PC-3 (cell line): ENCODE results near the gene TNNC2. TPM values are rescaled to one million over a fixed set of nuclear protein-coding genes. Genes with fewer than 3 reads are reported as not detected.

Experiments
- ATAC-seq: fragments of 200-7000 bp; cut with Tn5 transposase; 2 replicates; pipeline ENCODE4 v1.9.1; 2020; ENCODE audit warnings: mild to moderate bottlenecking, moderate library complexity
- BruUV-seq: library from RNA; stranded (reverse); fragments of 400-500 nt; replicated peaks from 2 replicates; lab custom pipeline; 2021; lab: Mats Ljungman, UMichigan
- CTCF ChIA-PET: fragments of 300-600 bp; sonication (Branson Sonifier 250); formaldehyde crosslinking; loops from one replicate; lab custom pipeline; 2022; ENCODE audit warnings: antibody characterized with exemption; lab: Charles Lee
- POLR2A ChIA-PET: fragments of 300-600 bp; sonication (Branson Sonifier 250); formaldehyde crosslinking; loops from one replicate; lab custom pipeline; 2022; ENCODE audit warnings: antibody characterized with exemption; ENCODE audit not compliant: unreplicated experiment; lab: Charles Lee
- DNase-seq: peaks from one replicate; pipeline ENCODE4 v3.0.0-alpha.2; 2015
- H2AFZ ChIP-seq: fragments of 300-600 bp; sonication (generic); 2 replicates; pipeline ENCODE4 v1.6.0; 2016; ENCODE audit warnings: antibody characterized with exemption, low read length
- H3F3A ChIP-seq: fragments of 300-600 bp; sonication (generic); one replicate; pipeline ENCODE4 v1.6.0; 2017; ENCODE audit warnings: antibody characterized with exemption, low read length, control low read depth, mild to moderate bottlenecking; ENCODE audit not compliant: unreplicated experiment
- H3K27ac ChIP-seq: fragments of 300-600 bp; sonication (generic); 2 replicates; pipeline ENCODE4 v1.5.1; 2016; ENCODE audit warnings: mild to moderate bottlenecking, low read length
- H3K27me3 ChIP-seq: fragments of 300-600 bp; sonication (generic); 2 replicates; pipeline ENCODE4 v1.6.1; 2016; ENCODE audit warnings: low read length, mixed read lengths
- H3K36me3 ChIP-seq: fragments of 300-600 bp; sonication (generic); 2 replicates; pipeline ENCODE4 v1.6.1; 2016; ENCODE audit warnings: low read depth, mixed run types, low read length, mixed read lengths
- H3K4me1 ChIP-seq: fragments of 300-600 bp; sonication (generic); 2 replicates; pipeline ENCODE4 v1.5.1; 2016; ENCODE audit warnings: low read length; ENCODE audit not compliant: insufficient read depth
- H3K4me2 ChIP-seq: fragments of 300-600 bp; sonication (generic); 2 replicates; pipeline ENCODE4 v1.6.0; 2016; ENCODE audit warnings: low read length
- H3K4me3 ChIP-seq: fragments of 300-600 bp; sonication (generic); 2 replicates; pipeline ENCODE4 v1.5.1; 2016; ENCODE audit warnings: mild to moderate bottlenecking, low read length, mixed read lengths
- H3K79me2 ChIP-seq: fragments of 300-600 bp; sonication (generic); 2 replicates; pipeline ENCODE4 v1.6.1; 2017; ENCODE audit warnings: low read length, mixed read lengths
- H3K9ac ChIP-seq: fragments of 300-600 bp; sonication (generic); 2 replicates; pipeline ENCODE4 v1.6.0; 2016; ENCODE audit warnings: mild to moderate bottlenecking, low read length
- H3K9me2 ChIP-seq: fragments of 300-600 bp; sonication (generic); replicated peaks from 2 replicates; pipeline ENCODE4 v1.6.1; 2016; ENCODE audit warnings: mixed run types, low read length, mixed read lengths
- H3K9me3 ChIP-seq: fragments of 300-600 bp; sonication (generic); 2 replicates; pipeline ENCODE4 v1.6.1; 2016; ENCODE audit warnings: low read length, mixed read lengths
- H4K20me1 ChIP-seq: fragments of 300-600 bp; sonication (generic); 2 replicates; pipeline ENCODE4 v1.6.1; 2016; ENCODE audit warnings: low read length, mixed read lengths
- EZH2 ChIP-seq: fragments of 300-600 bp; sonication (generic); IDR thresholded peaks from one replicate; pipeline ENCODE4 v1.6.1; 2017; ENCODE audit warnings: antibody characterized with exemption, mild to moderate bottlenecking, low read length; ENCODE audit not compliant: unreplicated experiment
- EZH2phosphoT487 ChIP-seq: fragments of 300-600 bp; sonication (generic); IDR thresholded peaks from 2 replicates; pipeline ENCODE4 v1.6.1; 2018; ENCODE audit warnings: mild to moderate bottlenecking, antibody characterized with exemption, low read length, borderline replicate concordance
- intact Hi-C: fragments of 100-400 bp; cut with micrococcal nuclease; formaldehyde crosslinking; loops from 2 replicates; pipeline ENCODE4 v1.9.0; 2023
- total RNA-seq: library from RNA; depleted of rRNA; stranded (reverse); fragments of >200 nt; gene quantifications from 2 replicates; pipeline ENCODE4 v1.2.3, GENCODE V29; 2014
- TF ChIP-seq, protein P1 (sequence below): fragments of 300-600 bp; sonication (generic); conservative IDR thresholded peaks from 2 replicates; pipeline ENCODE4 v1.5.1; 2017; ENCODE audit warnings: antibody characterized with exemption, low read depth, mild to moderate bottlenecking, low read length

TNNC2 gene
- total RNA-seq, 1 experiment from 2014 or later = not detected

DNA sequence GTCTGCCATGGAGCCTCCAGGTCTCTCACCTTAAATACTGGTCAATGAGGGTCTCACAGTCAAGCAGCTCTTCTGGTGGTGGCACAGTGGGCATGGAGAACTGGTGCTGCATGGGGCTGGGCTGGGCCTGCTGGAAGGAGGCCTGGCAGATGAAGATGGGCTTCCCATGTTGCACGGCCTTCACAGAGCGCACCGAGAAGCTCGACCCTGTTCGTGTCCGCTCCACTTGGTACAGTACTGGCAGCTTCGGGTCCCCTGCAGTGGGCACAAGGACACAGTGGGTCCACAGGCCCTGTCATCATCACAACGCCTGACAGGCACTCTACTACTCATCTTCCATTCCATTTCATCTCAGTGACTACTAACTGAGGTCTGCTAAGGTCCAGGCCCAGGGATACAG lies 21.3 kb upstream of the TNNC2 start:
- H3K4me3 ChIP-seq = no peak overlapping the region
- no peak overlapping the region for H3K9ac ChIP-seq
- H3K4me1 ChIP-seq = no peaks in the 10 kb centered on the region
- no peak overlapping the region for H3K4me2 ChIP-seq
- no peak overlapping the region for H2AFZ ChIP-seq
- POLR2A ChIA-PET = no interaction called here
- no peak overlapping the region for H3K27ac ChIP-seq
- no peaks in the 10 kb centered on the region for H3F3A ChIP-seq
- CTCF ChIA-PET = no interaction called here
- H3K9me2 ChIP-seq = no peaks in the 10 kb centered on the region
- intact Hi-C loops = no loop called here
- H3K27me3 ChIP-seq = no peaks in the 10 kb centered on the region
- peaks cover 16% of the 10 kb centered on the region; the same call in 1 of the 2 replicates for H3K36me3 ChIP-seq
- no peak for ATAC-seq
- no peak for TF ChIP-seq EZH2phosphoT487
- no TSS peak for BruUV-seq
- H4K20me1 ChIP-seq = no peaks in the 10 kb centered on the region
- H3K9me3 ChIP-seq = no peaks in the 10 kb centered on the region
- H3K79me2 ChIP-seq = no peaks in the 10 kb centered on the region
- DNase-seq = no peak

DNA sequence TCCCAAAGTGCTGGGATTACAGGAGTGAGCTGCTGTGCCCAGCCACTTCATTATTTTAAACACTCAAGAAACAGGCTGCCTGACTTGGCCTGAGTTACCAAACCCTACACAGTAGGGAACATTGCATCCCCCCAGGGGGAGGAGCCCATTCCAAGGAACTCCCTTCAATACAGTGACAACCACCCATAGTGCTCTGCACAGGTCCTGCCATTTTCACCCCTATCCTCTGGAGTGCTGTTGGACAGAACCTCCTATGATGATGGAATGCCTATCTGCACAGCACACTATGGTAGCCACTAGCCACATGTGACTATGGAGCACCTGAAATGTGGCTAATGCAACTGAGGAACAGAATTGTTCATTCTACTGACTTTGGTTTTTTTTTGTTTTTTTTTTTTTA lies 18.3 kb upstream of the TNNC2 start:
- no peaks in the 10 kb centered on the region for H3K4me1 ChIP-seq
- POLR2A ChIA-PET = no interaction called here

DNA sequence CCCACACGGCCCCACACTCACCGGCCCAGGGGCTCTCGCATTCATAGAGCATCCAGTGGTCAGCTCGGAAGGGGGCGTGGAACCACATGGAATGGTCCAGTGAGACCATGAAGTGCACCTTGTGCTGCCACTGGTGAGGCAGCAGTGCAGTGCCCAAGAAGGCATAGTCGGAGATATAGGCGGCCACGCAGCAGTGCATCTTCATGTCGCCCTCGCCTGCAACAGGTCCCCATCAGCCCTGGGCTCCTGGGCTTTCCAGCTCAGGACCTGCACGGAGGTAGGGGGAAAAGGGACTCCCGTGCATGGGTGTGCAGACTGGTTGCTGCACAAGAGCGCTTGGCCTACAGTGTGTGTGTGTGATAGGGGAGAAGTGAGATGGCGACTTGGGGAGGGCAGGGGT lies 16.4 kb upstream of the TNNC2 start:
- Histone ChIP-seq H2AFZ (no peak overlapping the region), H3F3A (no peaks in the 10 kb centered on the region), H3K4me3 (no peak overlapping the region), H3K36me3 (peaks cover 33% of the 10 kb centered on the region), H3K9me3 (no peaks in the 10 kb centered on the region), H3K27me3 (no peaks in the 10 kb centered on the region), H3K4me2 (no peak overlapping the region), H3K4me1 (no peaks in the 10 kb centered on the region), H3K9me2 (no peaks in the 10 kb centered on the region), H3K9ac (no peak overlapping the region), H3K79me2 (no peaks in the 10 kb centered on the region), H4K20me1 (no peaks in the 10 kb centered on the region), H3K27ac (no peak overlapping the region)
- ATAC-seq (no peak), DNase-seq (no peak)
- TF ChIP-seq, protein P1, sequence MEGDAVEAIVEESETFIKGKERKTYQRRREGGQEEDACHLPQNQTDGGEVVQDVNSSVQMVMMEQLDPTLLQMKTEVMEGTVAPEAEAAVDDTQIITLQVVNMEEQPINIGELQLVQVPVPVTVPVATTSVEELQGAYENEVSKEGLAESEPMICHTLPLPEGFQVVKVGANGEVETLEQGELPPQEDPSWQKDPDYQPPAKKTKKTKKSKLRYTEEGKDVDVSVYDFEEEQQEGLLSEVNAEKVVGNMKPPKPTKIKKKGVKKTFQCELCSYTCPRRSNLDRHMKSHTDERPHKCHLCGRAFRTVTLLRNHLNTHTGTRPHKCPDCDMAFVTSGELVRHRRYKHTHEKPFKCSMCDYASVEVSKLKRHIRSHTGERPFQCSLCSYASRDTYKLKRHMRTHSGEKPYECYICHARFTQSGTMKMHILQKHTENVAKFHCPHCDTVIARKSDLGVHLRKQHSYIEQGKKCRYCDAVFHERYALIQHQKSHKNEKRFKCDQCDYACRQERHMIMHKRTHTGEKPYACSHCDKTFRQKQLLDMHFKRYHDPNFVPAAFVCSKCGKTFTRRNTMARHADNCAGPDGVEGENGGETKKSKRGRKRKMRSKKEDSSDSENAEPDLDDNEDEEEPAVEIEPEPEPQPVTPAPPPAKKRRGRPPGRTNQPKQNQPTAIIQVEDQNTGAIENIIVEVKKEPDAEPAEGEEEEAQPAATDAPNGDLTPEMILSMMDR = no peak
- no peak for TF ChIP-seq EZH2phosphoT487
- TF ChIP-seq EZH2 = no peak
- POLR2A ChIA-PET = no interaction called here
- intact Hi-C loops = no loop called here
- CTCF ChIA-PET = no interaction called here
- BruUV-seq = no TSS peak

More for the DNA sequence above, 18.3 kb upstream of the TNNC2 start:
- TF ChIP-seq EZH2phosphoT487 = no peak
- H3K79me2 ChIP-seq = no peaks in the 10 kb centered on the region
- DNase-seq (no peak), ATAC-seq (no peak)
- intact Hi-C loops = no loop called here
- H3K4me2 ChIP-seq = no peak overlapping the region
- no TSS peak for BruUV-seq
- H4K20me1 ChIP-seq = no peaks in the 10 kb centered on the region
- no peaks in the 10 kb centered on the region for H3K9me2 ChIP-seq
- H3F3A ChIP-seq = no peaks in the 10 kb centered on the region
- no peak overlapping the region for H2AFZ ChIP-seq
- CTCF ChIA-PET = no interaction called here
- no peak overlapping the region for H3K9ac ChIP-seq
- H3K27me3 ChIP-seq = no peaks in the 10 kb centered on the region
- no peaks in the 10 kb centered on the region for H3K9me3 ChIP-seq
- no peak overlapping the region for H3K27ac ChIP-seq
- no peak overlapping the region for H3K4me3 ChIP-seq
- peaks cover 33% of the 10 kb centered on the region for H3K36me3 ChIP-seq
